Activated CD4-positive, alpha-beta T cell treated with anti-CD3 and anti-CD28 coated beads, Interleukin-2, Interleukin-4, amounts not matched to agents 100 ng/mL and 50 ng/mL, durations not matched to agents 16 hours and 8 hours (primary cell): ENCODE results near the gene ITGA2.
"Not testable (repeated sequence)": the region's sequence is repeated elsewhere in the genome, so short reads cannot be mapped to it uniquely, and the experiment has no call there.

Experiments
- DNase-seq: peaks from one replicate; pipeline ENCODE4 v3.0.0-alpha.2; 2020; ENCODE audit warnings: low spot score

ITGA2 gene

DNA sequence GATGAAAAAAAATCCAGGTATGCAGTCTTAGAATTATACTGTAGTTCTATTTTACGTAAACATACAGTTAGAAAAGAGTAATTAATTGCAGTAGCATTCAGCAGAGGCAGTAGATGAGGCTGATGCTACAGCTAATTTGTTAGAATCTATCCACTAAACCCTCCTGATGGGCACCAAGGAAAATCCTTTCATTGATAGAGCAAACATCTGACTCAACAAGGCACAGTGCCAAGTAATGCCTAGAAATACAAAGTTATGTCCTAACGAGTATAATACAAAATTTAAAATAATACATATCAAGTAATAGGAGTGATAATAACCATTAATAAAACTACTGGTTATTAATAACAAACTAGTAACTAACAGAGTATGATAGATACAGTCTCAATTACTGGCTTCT is 111.5 kb downstream of the ITGA2 start:
- no peak for DNase-seq

DNA sequence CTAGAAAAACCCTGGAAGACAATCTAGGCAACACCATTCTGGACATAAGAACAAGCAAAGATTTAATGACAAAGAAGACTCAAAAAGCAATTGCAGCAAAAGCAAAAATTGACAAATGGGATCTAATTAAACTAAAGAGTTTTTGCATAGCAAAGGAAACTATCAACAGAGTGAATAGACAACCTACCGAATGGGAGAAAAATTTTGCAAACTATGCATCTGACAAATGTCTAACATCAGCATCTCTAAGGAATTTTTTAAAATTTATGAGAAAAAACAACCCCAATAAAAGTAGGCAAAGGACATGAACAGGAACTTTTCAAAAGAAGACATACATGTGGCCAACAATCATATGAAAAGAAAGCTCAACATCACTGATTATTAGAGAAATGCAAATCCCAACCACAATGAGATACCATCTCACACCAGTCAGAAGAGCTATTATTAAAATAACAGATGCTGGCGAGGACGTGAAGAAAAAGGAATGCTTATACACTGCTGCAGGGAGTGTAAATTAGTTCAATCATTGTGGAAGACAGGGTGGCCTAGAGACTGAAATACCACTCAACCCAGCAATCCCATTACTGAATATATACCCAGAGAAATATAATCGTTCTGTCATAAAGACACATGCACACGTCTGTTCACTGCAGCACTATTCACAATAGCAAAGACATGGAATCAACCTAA is 116.6 kb downstream of the ITGA2 start:
- DNase-seq, result no peak

DNA sequence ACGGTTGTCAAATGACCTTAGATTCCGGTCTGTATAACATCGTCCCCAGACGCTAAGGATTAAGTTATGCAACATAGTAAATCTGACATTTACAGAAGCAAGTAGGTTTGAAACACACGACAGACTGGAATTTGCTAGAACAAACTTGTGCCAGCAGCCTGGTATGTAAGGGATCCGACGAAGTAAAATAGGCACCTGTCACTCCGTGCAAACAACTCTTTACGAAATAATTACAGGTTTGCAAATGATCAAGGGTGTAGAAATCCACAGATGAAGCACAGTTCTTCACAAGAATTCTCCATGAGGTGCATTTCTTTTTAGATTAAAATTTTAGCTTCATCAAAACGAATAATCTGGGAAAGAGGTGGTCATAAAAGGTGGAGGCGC is 119.9 kb downstream of the ITGA2 start:
- DNase-seq, result no peak

DNA sequence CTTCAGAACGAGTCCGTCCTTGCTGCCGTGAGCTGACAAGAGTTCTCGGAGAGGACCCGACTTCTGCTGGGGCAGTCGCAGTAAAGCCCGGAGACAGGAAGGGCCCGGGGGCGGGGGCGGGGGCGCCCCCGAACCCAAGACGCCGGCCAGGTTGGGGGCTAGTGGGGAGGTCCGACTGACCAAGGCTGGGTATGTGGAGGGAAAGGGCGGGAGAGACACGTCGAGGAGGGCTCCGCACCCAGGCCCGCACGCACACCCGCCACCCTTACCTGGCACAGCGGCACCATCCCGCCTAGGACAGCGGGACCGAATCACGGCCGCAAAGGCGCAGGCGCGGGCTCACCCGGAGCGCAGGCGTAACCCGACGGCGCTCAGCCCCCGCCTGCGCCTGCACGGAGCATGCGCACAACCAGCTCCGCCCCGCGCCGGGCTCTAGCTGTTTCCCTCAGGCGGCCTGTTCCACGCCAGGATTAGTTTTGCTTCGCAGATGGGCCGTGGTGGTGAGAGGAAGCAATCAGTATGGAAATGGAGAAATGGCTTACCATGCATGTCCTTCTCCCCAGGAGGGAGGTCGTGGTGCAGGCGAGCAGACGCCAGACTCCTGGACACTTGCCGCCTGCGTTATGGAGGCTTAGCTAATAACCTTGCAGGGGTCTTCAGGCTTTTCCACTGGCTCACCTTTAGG is 120.4 kb downstream of the ITGA2 start, which contains the start of gene MOCS2:
Gene MOCS2 (minus strand): TSS at position 315 of the 685 bp plus-strand sequence. CDS start 2,583 bp downstream, outside the sequence.
- DNase-seq, result peak; percentile 92

DNA sequence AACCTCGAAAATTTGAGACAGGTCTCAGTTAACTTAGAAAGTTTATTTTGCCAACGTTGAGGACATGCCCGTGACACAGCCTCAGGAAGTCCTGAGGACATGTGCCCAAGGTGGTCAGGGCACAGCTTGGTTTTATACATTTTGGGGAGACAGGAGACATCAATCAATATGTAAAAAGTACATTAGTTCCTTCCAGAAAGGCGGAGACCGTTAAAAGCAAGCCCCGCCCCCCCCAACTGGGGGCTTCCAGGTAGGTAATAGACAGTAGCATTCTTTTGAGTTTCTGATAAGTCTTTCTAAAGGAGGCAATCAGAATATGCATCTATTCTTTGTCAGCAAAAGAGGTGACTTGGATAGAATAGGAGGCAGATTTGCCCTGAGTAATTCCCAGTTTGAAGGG is 121.0 kb downstream of the ITGA2 start:
- no peak for DNase-seq

DNA sequence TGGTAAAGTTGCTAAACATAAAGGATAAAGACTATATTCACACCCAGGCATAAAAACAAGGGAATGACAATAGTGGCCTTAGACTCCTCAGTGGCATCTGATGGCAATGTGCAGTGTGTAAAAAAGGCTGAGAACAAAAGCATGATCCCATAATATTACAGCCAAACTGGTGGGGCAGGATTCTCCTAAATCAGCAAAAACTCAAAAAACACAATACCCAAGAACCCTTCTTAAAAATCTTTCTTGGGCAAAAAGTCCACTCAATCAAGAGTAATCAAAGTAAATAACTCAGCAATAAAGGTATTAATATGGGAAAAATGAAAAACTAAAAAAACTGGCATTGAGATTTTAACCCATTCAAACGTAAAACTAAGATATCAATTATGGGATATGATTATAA is 122.0 kb downstream of the ITGA2 start:
- DNase-seq, result no peak

DNA sequence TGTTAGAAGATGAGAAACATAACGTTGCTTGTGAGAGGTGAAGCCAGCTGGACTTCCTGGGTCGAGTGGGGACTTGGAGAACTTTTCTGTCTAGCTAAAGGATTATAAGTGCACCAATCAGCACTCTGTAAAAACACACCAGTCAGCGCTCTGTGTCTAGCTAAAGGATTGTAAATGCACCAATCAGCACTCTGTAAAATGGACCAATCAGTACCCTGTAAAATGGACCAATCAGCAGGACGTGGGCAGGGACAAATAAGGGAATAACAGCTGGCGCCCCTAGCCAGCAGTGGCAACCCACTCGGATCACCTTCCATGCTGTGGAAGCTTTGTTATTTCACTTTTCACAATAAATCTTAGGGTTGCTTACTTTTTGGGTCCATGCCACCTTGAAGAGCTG is 123.2 kb downstream of the ITGA2 start:
- DNase-seq, result not testable (repeated sequence)

DNA sequence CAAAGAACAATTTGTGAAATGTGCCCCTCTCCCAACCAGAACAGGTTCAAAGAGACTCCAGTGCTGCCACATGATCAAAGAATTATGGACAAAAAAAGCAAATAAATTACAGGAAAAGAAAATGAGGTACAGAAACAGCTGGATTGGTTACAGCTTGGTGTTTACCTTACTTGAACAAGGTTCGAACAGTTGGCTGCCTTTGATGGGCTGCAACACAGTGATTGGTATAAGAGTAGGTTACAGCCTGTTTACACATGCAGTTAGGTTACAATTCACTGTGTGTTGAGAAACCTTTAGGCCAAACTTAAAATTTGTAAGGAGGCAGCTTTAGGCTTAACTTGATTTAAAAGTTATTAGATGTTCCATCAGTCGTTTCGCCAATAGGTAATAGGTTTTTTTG is 123.8 kb downstream of the ITGA2 start:
- no peak for DNase-seq

DNA sequence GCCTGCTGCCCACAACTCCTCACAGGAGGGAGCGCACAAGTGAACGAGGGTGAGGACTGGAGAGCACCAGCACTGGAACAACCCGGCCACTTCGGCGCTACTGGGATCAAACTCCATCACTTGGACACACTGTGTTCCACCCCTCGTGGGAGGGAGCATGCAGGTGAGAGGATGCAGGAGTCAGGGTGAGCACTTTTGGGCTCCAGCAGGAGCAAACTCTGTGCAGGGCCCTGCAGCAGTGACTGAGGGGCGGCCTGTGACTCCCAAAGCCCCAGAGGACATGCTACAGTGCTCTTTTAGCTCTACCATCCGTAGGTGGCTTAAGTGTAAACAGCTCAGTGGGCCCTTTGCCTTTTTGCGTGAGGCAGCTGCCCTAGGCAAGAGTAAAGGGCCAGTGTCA is 124.8 kb downstream of the ITGA2 start:
- no peak for DNase-seq

DNA sequence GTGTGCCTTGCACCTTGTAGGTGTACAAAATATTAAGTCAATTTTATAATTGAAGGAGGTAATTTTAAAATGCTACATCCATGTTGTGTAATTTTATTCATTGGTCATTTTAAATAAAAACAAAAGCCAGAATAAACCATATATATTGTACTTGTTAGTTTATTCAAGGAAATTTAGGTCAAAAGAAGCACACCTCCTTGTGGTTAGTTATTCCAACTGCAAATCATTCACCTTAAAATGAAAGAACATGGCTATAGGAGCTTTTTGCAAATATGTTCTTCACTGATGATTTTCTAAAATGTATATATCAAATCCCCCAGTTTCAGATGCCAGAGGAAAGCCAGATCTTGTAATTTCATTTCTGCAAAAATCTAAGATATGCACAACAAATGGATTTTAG is 125.8 kb downstream of the ITGA2 start:
- no peak for DNase-seq

DNA sequence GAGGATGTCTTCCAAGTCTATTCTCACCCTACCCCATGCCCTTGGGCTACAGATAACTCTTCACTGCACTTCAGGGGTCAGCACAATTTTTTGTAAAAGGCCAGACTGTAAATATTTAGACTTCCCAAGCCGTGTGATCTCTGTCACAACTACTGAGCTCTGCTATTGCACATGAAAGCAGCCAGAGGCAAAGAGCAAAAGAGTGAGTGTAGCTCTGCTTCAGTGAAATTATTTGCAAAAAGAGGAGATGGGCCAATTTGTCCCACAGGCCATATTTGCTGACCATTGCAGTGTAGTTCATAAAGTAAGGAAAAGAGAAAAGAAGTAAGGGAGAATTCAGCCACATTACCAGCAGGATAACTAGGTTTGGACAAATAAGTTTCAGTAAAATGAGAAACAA is 127.4 kb downstream of the ITGA2 start:
- DNase-seq, result no peak

DNA sequence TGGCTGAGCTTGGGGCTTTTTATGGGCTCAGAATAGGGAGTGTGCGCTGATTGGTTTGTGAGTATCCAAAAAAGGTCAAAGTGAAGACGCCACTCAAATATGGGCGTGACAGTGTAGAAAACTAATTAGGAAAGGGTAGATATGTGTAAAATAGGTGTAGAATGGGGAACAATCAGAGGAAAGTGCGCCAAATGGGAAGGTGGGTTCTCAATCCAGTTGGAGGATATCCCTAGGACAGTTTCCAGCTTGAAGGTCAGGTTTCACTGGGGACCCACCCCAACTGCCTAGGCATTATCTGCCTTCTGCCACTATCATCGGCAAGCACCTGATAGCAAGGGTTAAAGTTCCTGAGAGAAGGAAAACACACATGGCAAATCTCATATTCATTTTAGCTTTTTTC is 129.7 kb downstream of the ITGA2 start:
- no peak for DNase-seq

DNA sequence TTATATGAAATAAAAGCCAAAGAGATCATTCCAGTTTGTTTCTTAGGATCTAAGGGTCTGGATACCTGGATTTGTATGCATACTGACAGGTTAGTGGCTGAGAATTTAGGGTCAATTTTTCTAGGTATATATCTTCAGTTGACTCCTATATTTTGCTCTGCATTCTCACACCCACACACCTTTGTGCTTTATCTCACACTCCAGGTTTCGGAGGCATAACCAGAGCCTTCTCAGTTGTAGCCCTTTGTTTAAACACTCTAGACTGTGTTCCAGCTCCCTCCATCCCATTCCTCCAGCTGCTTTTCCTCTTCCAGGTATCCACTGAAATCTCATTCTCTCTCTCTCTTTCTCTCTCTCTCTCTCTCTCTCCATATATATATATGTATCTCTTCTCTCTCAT is 131.0 kb downstream of the ITGA2 start:
- no peak for DNase-seq

DNA sequence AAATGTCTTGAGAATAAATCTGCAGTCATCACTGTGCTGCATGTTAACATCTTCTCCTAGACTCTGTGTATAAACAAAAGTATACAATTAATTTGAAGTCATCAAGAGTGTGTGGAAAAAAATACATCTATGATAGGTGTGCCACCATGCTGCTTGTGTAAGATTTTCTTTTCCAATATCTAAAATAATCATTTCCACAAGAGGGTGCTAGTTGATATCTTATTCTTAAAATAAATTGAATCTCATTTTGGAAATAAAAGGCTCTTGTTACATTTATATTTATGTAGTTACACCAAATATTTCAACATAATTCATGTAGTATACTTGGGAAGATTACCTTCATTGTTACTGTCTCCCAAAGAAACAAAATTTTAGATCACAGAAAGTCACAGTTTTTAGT is 134.6 kb downstream of the ITGA2 start:
- DNase-seq, result no peak

DNA sequence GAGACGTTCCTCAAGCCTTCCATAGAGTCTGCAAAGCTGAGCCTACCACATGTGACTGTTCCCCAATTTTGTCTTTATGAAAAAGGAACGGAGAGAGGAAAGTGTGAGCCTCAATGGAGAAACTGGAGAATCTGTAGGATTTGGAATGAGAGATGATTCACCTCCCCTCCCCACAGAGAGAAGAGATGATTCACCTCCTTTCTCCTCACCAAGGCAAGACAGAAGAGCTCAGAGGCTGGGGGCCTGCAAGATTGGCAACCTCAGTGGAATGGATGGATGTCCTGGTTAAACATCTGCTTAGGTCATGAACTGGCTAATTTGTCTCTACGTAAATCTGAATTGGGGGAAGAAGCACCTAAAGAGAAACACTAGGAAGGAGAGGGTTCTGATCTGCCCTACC is 137.4 kb downstream of the ITGA2 start:
- no peak for DNase-seq

DNA sequence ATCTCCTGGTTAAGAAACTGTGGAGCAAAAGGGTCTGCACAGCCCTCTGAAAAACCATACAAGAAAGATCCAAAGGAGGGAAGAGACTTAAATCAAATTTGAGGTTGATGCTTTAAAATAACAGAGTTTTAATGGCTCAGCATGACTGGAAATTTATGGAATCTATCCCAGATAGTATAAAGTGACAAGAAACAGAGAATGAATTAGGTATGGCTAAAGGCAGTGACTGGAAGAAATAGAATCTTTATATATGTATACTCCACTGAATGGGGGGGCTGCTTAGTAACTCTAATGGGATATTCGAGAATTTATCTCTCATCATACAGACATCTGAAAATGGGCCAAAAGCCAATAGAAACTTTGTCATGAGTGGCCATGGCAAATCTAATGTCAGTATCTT is 138.0 kb downstream of the ITGA2 start:
- no peak for DNase-seq

DNA sequence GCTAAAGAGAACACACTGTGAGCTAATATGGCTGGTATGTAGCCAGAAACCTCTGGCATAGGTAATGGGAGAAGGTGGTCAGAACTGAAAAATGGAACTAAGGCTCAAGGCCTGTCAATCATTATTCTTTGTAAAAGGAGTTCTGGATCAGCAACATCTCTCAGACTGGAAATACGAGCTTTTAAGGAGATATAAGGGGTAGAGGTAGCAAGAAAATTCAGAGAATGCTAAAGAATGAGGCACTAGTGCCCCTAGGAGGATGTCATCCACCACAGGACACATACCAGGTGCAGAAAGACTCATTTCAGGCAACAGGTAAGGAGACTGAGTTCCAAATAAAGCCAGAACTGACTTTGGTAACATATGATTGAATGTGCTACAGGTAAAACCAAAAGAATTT is 139.3 kb downstream of the ITGA2 start:
- DNase-seq, result no peak

DNA sequence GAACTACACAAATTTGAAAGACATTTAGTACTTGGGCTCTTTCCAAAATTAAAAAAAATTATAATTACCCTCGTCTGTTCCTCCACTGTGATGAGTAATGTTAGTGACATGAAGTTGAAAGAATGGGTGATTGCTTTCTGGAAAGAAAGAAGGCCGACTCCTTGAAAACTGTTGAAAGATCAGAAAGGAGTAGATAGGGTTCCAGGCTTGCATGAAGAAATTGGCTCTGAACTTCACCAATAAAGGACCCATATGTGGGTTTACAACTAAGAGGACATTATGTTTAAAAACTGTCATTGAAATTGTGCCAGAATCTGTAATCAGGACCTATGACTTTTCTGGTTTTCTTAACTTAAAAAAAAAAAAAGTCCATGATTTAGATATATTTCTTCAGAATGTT is 141.1 kb downstream of the ITGA2 start:
- DNase-seq, result no peak

DNA sequence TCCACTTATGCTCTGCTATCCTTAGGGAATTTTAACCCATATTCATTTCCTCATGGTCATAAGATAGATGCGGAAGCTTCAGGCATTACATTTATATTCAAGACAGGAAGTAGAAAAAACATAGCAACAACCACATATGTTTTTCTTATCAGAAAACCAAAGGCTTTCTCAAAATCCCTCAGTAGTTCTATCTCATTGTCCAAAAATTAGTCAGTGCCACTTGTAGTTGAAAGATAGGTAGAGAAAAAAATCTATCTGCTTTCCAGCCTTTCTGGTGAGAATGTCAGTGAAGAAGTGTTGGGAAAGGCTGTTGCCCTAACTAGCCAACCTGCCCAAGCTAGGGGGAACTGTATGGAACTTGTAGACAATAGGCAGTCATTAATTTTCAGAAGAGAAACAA is 143.9 kb downstream of the ITGA2 start:
- DNase-seq, result no peak
